Measurements from ENCODE around the gene NATD1. TPM values are rescaled to one million over a fixed set of nuclear protein-coding genes. Genes with fewer than 3 reads are reported as not detected.
"Not testable (repeated sequence)": the region's sequence is repeated elsewhere in the genome, so short reads cannot be mapped to it uniquely, and the experiment has no call there.

NATD1 gene
- total RNA-seq, 4 donors from 2014 or later = 2.4 to 5.1 (median 3.2) TPM

GRCh38 chr17:21194226-21194625, 59.0 kb downstream of the NATD1 start:
- peaks cover 0 to 58% (median 7%) of the 10 kb centered on the region in 3 donors for H3K36me3 ChIP-seq

GRCh38 chr17:21193031-21193430, 60.2 kb downstream of the NATD1 start:
- intact Hi-C loops (cut with DNase I) = no loop called here

More at GRCh38 chr17:21194226-21194625, 59.0 kb downstream of the NATD1 start:
- H3K27ac ChIP-seq = peak overlapping the region; percentile 11 to 78 (median 40)
- no peak overlapping the region for H3K4me3 ChIP-seq
- intact Hi-C loops (cut with DNase I) = no loop called here
- TF ChIP-seq CTCF (IDR thresholded peaks at IDR 0.05) (no peak), POLR2A (IDR thresholded peaks at IDR 0.05) (no peak)
- 16 to 22% methylated on average over 7 to 8 of the region's 8 CpGs for WGBS, 2 donors
- no peaks in the 10 kb centered on the region for H3K9me3 ChIP-seq
- peaks cover 15 to 64% (median 32%) of the 10 kb centered on the region in 3 donors for H3K4me1 ChIP-seq
- no peak for DNase-seq
- H3K27me3 ChIP-seq = no peaks in the 10 kb centered on the region

GRCh38 chr17:21192414-21192813, 60.8 kb downstream of the NATD1 start:
- DNase-seq; intact Hi-C loops (cut with DNase I); H3K4me3 ChIP-seq; H3K9me3 ChIP-seq; H3K27ac ChIP-seq; H3K27me3 ChIP-seq: not testable (repeated sequence)
- WGBS, 2 donors = 90 to 92% methylated on average over 4 to 6 of the region's 7 CpGs
- peaks cover 0 to 60% (median 0%) of the 10 kb centered on the region in 3 donors for H3K36me3 ChIP-seq
- peaks cover 15 to 46% (median 25%) of the 10 kb centered on the region in 3 donors for H3K4me1 ChIP-seq

More at GRCh38 chr17:21193031-21193430, 60.2 kb downstream of the NATD1 start:
- no peak overlapping the region for H3K27ac ChIP-seq
- H3K9me3 ChIP-seq = no peaks in the 10 kb centered on the region
- H3K36me3 ChIP-seq = peaks cover 0 to 62% (median 6%) of the 10 kb centered on the region in 3 donors
- TF ChIP-seq POLR2A (IDR thresholded peaks at IDR 0.05) (no peak), CTCF (IDR thresholded peaks at IDR 0.05) (no peak)
- DNase-seq = no peak
- no peaks in the 10 kb centered on the region for H3K27me3 ChIP-seq
- H3K4me1 ChIP-seq = peaks cover 15 to 52% (median 25%) of the 10 kb centered on the region in 3 donors
- no peak overlapping the region for H3K4me3 ChIP-seq
- WGBS, 2 donors = 44 to 65% methylated on average over 5 of the region's 5 CpGs

- Histone ChIP-seq H3K9me3 (no peaks in the 10 kb centered on the region), H3K4me3 (no peak overlapping the region), H3K4me1 (peaks cover 15 to 39% (median 24%) of the 10 kb centered on the region in 3 donors), H3K27ac (no peak overlapping the region), H3K36me3 (peaks cover 0 to 58% (median 0%) of the 10 kb centered on the region in 3 donors), H3K27me3 (no peaks in the 10 kb centered on the region)
- TF ChIP-seq CTCF (IDR thresholded peaks at IDR 0.05) = no peak
- no peak for TF ChIP-seq POLR2A (IDR thresholded peaks at IDR 0.05)
- no peak for DNase-seq
- 41 to 56% methylated on average over 2 of the region's 2 CpGs for WGBS, 2 donors
- intact Hi-C loops (cut with DNase I) = no loop called here
These were observed 61.5 kb downstream of the NATD1 start for GRCh38 chr17:21191698-21192097.

- intact Hi-C loops (cut with DNase I) = no loop called here
- Histone ChIP-seq H3K36me3 (peaks cover 0 to 72% (median 0%) of the 10 kb centered on the region in 3 donors), H3K4me3 (no peak overlapping the region), H3K27ac (no peak overlapping the region), H3K27me3 (no peaks in the 10 kb centered on the region), H3K9me3 (no peaks in the 10 kb centered on the region), H3K4me1 (peaks cover 7 to 23% (median 12%) of the 10 kb centered on the region in 3 donors)
- DNase-seq = no peak
- WGBS, 2 donors = 90 to 97% methylated on average over 6 of the region's 6 CpGs
- TF ChIP-seq POLR2A (IDR thresholded peaks at IDR 0.05) (no peak), CTCF (IDR thresholded peaks at IDR 0.05) (no peak)
These were observed 63.1 kb downstream of the NATD1 start for GRCh38 chr17:21190078-21190477.

GRCh38 chr17:21189361-21189760, 63.8 kb downstream of the NATD1 start:
- Histone ChIP-seq H3K27ac (no peak overlapping the region), H3K9me3 (no peaks in the 10 kb centered on the region), H3K27me3 (no peaks in the 10 kb centered on the region), H3K4me1 (peaks cover 2 to 16% (median 4%) of the 10 kb centered on the region in 3 donors), H3K36me3 (peaks cover 0 to 79% (median 1%) of the 10 kb centered on the region in 3 donors), H3K4me3 (no peak overlapping the region)
- intact Hi-C loops (cut with DNase I) = no loop called here
- no peak for TF ChIP-seq CTCF (IDR thresholded peaks at IDR 0.05)
- no peak for TF ChIP-seq POLR2A (IDR thresholded peaks at IDR 0.05)
- 93 to 100% methylated on average over 2 to 3 of the region's 4 CpGs for WGBS, 2 donors
- no peak for DNase-seq
